Measurements from ENCODE around the gene DNAJC17.

The DNAJC17 gene

DNA sequence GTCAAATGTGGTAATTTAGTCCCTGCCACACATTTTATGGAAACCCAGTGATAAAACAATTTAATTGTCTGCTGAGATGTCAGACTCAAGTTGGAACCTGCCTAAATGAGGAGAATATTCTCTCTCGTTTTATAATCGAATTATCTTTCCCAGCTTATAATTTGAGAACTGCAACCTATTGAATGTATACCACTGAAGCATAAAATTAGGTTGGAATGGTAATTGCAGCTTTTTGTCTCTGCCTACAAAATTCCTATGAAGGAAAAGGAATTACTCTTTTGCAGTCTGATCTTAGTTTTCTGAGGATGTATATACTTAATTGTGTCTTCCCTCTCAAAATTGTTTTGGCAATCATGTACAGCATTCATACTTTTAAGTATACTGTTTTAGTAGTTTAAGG is 83.4 kb downstream of the DNAJC17 start:
- no peak for DNase-seq

- DNase-seq = no peak
Observed at GRCh38 chr15:40722934-40723333, 84.3 kb downstream of the DNAJC17 start.

GRCh38 chr15:40722354-40722753 is 84.9 kb downstream of the DNAJC17 start:
- no peak for DNase-seq

DNA sequence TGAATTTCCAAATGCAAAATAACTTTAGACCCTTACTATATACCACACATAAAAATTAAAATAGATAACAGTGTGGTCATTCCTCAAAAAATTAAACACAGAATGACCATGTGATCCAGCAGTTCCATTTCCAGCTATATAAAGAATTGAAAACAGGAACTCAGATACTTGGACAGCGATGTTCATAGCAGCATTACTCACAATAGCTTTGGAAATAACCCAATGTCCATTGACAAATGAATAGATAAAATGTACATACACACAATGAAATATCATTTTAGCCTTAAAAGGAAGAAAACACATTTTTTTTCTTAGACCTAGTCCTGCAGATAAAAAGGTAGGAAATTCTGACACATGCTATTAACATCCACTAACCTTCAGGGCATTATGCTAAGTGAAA is 85.6 kb downstream of the DNAJC17 start:
- DNase-seq = no peak

DNA sequence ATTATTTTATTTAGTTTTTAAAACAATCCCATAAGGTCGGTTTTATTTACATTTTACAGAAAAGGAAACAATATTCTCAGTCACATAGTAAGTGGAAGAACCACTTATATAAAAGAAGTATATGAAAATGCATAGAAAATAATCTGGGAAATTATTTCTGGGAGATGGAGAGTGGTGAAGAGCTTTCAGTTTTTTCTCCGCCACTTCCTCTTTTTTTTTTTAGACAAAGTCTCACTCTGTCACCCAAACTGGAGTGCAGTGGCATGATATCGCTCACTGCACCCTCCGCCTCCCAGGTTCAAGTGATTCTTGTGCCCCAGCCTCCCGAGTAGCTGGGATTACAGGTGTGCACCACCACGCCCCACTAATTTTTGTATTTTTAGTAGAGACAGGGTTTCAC is 91.1 kb downstream of the DNAJC17 start:
- DNase-seq = no peak
